ENCODE measurements around the gene DCAF15.

The DCAF15 gene

GRCh38 chr19:13931391-13932148 is 20.7 kb upstream of the DCAF15 start:
- no peak overlapping the region for H3K9ac ChIP-seq (ENCODE audit: low read length in 2 of 2)
- no peak overlapping the region for H3K27ac ChIP-seq (ENCODE audit: low read length)
- H3K4me3 ChIP-seq (ENCODE audit: low read length in 2 of 2) = no peak overlapping the region
- peaks cover 3 to 8% of the 10 kb centered on the region in 2 donors for H3K36me3 ChIP-seq (ENCODE audit: control insufficient read depth in 2 of 2, insufficient read depth in 2 of 2, low read length in 2 of 2)
- no peaks in the 10 kb centered on the region for H3K4me1 ChIP-seq (ENCODE audit: control insufficient read depth, insufficient read depth, low read length)
- no peaks in the 10 kb centered on the region for H3K9me3 ChIP-seq (ENCODE audit: control insufficient read depth in 2 of 2, low read length in 2 of 2)
- peaks cover 10 to 22% of the 10 kb centered on the region in 2 donors for H3K27me3 ChIP-seq (ENCODE audit: control insufficient read depth in 1 of 2, insufficient read depth in 2 of 2, low read length in 2 of 2)

DNA sequence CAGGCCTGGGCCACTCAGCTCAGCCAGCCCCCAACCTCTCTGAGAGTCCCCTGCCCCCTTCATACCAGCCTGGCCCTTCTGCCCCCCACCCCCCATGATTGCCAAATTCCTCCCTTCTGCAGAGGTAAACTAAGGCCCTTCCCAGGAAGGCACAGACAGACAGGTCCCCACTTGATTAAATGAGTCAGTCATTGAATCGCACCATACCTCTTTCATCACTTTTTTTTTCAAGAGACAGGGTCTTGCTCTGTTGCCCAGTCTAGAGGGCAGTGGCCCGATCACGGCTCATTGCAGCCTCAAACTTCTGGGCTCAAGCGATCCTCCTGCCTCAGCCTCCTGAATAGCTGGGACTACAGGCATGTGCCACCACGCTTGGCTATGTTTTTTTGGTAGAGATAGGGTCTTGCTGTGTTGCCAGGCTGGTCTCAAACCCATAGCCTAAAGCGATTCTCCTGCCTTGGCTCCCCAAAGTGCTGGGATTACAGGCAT is 20.1 kb upstream of the DCAF15 start:
- H3K4me3 ChIP-seq (ENCODE audit: low read length in 2 of 2) = no peak overlapping the region
- H3K4me1 ChIP-seq (ENCODE audit: control insufficient read depth, insufficient read depth, low read length) = peaks cover under 1% of the 10 kb centered on the region
- no peak overlapping the region for H3K27ac ChIP-seq (ENCODE audit: low read length)
- H3K9ac ChIP-seq (ENCODE audit: low read length in 2 of 2) = no peak overlapping the region
- H3K36me3 ChIP-seq (ENCODE audit: control insufficient read depth in 2 of 2, insufficient read depth in 2 of 2, low read length in 2 of 2) = peaks cover under 1 to 2% of the 10 kb centered on the region in 2 donors
- H3K27me3 ChIP-seq (ENCODE audit: control insufficient read depth in 1 of 2, insufficient read depth in 2 of 2, low read length in 2 of 2) = peaks cover 10 to 22% of the 10 kb centered on the region in 2 donors
- H3K9me3 ChIP-seq (ENCODE audit: control insufficient read depth in 2 of 2, low read length in 2 of 2) = no peaks in the 10 kb centered on the region

- Histone ChIP-seq H3K4me3 (ENCODE audit: low read length in 2 of 2) (no peak overlapping the region), H3K27ac (ENCODE audit: low read length) (no peak overlapping the region), H3K9ac (ENCODE audit: low read length in 2 of 2) (no peak overlapping the region), H3K27me3 (ENCODE audit: control insufficient read depth in 1 of 2, insufficient read depth in 2 of 2, low read length in 2 of 2) (peaks cover 17 to 25% of the 10 kb centered on the region in 2 donors), H3K9me3 (ENCODE audit: control insufficient read depth in 2 of 2, low read length in 2 of 2) (no peaks in the 10 kb centered on the region), H3K36me3 (ENCODE audit: control insufficient read depth in 2 of 2, insufficient read depth in 2 of 2, low read length in 2 of 2) (peaks cover 0 to 2% of the 10 kb centered on the region in 2 donors), H3K4me1 (ENCODE audit: control insufficient read depth, insufficient read depth, low read length) (peaks cover 3% of the 10 kb centered on the region)
These were observed 19.4 kb upstream of the DCAF15 start for GRCh38 chr19:13932911-13933393.

DNA sequence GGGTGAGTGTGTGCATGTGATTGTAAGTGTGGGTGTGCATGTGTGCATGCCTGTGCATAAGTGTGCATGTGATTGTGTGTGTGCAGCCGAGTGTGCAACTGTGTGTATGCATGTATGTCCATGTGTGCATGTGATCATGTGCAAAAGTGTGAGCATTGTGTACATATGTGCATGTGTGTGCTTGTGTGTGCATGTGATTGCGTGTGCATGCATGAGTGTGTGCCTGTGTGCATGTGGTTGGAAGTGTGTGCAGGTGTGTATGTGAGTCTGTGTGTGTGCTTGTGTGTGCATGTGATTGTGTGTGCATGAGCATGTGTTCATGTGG is 17.6 kb upstream of the DCAF15 start:
- H3K9me3 ChIP-seq (ENCODE audit: control insufficient read depth in 2 of 2, low read length in 2 of 2) = no peaks in the 10 kb centered on the region
- no peak overlapping the region for H3K9ac ChIP-seq (ENCODE audit: low read length in 2 of 2)
- no peak overlapping the region for H3K4me3 ChIP-seq (ENCODE audit: low read length in 2 of 2)
- peaks cover 3% of the 10 kb centered on the region for H3K4me1 ChIP-seq (ENCODE audit: control insufficient read depth, insufficient read depth, low read length)
- no peak overlapping the region for H3K27ac ChIP-seq (ENCODE audit: low read length)
- H3K36me3 ChIP-seq (ENCODE audit: control insufficient read depth in 2 of 2, insufficient read depth in 2 of 2, low read length in 2 of 2) = no peaks in the 10 kb centered on the region
- H3K27me3 ChIP-seq (ENCODE audit: control insufficient read depth in 1 of 2, insufficient read depth in 2 of 2, low read length in 2 of 2) = peaks cover 18 to 28% of the 10 kb centered on the region in 2 donors

DNA sequence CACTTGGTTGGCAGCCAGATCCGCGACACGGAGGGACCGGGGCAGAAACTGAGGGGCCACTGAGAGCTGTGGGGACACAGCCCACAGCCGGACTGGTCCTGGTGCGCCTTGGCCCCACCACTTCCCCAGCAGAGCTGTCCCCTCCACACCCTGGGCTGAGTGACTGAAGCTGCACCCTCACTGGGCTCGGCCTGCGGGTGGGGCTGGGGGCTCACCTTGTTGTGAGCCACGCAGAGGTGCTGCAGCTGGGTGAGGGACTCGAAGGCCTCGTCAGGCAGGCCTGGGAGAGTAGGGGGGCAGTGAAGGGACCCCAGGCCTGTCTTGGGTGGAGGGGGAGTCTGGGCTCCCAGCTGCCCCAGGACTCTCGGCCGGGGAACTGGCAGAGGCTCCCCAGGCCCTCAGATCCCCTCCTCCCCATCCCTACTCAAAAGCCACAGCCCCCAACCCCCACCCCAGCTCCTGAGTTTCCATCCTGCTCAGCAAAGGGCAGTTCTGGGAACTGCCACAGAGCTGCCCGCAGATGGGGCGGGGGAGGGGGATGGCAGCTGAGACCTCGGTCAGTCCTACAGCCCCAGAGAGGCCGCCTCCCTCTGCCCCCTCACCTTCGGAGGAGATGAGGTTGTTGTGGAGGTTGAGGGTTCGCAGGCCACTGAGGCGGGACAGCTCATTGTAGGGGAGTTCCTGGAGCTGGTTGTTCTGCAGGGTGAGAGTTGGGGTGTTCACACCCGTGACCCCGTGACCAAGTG is 16.4 kb upstream of the DCAF15 start:
- no peaks in the 10 kb centered on the region for H3K9me3 ChIP-seq (ENCODE audit: control insufficient read depth in 2 of 2, low read length in 2 of 2)
- H3K4me1 ChIP-seq (ENCODE audit: control insufficient read depth, insufficient read depth, low read length) = peaks cover 3% of the 10 kb centered on the region
- H3K4me3 ChIP-seq (ENCODE audit: low read length in 2 of 2) = no peak overlapping the region
- H3K9ac ChIP-seq (ENCODE audit: low read length in 2 of 2) = no peak overlapping the region
- H3K36me3 ChIP-seq (ENCODE audit: control insufficient read depth in 2 of 2, insufficient read depth in 2 of 2, low read length in 2 of 2) = no peaks in the 10 kb centered on the region
- H3K27me3 ChIP-seq (ENCODE audit: control insufficient read depth in 1 of 2, insufficient read depth in 2 of 2, low read length in 2 of 2) = peaks cover 18 to 28% of the 10 kb centered on the region in 2 donors
- no peak overlapping the region for H3K27ac ChIP-seq (ENCODE audit: low read length)

DNA sequence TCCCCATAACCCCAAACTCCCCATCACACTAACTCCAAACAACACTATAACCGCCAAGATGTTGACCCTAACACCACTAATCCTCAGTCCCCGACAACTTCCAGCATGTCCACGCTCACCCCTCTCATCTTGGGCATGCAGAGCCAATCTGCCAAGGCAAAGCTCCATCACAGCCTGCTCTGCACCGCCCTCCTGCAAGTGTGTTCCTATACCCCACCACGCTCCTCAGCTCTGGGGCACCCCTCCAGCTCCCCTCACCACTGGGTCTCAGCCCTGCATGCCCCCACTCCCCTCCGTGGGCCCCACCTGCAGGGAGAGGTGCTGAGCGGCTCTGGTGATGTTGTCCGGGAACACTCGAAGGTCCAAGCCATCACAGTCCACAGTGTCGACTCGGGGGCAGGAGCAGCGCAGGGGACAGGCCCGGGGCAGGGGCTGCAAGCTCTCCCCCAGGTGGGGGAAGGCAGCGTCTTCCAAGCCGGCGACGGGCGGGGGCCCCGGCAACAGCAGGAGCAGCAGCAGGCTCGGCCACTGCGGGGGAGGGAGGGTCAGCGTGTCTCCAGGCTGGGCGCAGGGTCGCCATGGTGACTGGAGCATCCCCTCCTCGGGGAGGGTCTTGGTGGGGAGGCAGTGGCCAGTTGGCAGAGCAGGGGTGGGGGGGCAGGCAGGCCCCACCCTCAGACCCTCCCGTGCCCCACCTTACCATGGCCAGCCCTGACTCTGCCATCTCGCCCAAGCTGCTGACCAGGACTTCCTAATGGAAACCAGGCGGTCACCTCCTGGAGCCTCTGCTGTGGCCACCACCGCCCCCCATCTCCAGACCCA is 14.6 kb upstream of the DCAF15 start:
- Histone ChIP-seq H3K9ac (ENCODE audit: low read length in 2 of 2) (no peak overlapping the region), H3K36me3 (ENCODE audit: control insufficient read depth in 2 of 2, insufficient read depth in 2 of 2, low read length in 2 of 2) (no peaks in the 10 kb centered on the region), H3K27ac (ENCODE audit: low read length) (no peak overlapping the region), H3K4me1 (ENCODE audit: control insufficient read depth, insufficient read depth, low read length) (peaks cover 3% of the 10 kb centered on the region), H3K9me3 (ENCODE audit: control insufficient read depth in 2 of 2, low read length in 2 of 2) (no peaks in the 10 kb centered on the region), H3K4me3 (ENCODE audit: low read length in 2 of 2) (peak overlapping the region in 1 of 2 donors; percentile 22), H3K27me3 (ENCODE audit: control insufficient read depth in 1 of 2, insufficient read depth in 2 of 2, low read length in 2 of 2) (peaks cover 18 to 28% of the 10 kb centered on the region in 2 donors)

- Histone ChIP-seq H3K27ac (ENCODE audit: low read length) (no peak within 1 kb of the TSS), H3K4me1 (ENCODE audit: control insufficient read depth, insufficient read depth, low read length) (peaks cover 3% of the 10 kb centered on the region), H3K4me3 (ENCODE audit: low read length in 2 of 2) (peak within 1 kb of the TSS in 1 of 2 donors; percentile 22), H3K9me3 (ENCODE audit: control insufficient read depth in 2 of 2, low read length in 2 of 2) (no peaks in the 10 kb centered on the region), H3K9ac (ENCODE audit: low read length in 2 of 2) (no peak within 1 kb of the TSS), H3K36me3 (ENCODE audit: control insufficient read depth in 2 of 2, insufficient read depth in 2 of 2, low read length in 2 of 2) (no peaks in the 10 kb centered on the region), H3K27me3 (ENCODE audit: control insufficient read depth in 1 of 2, insufficient read depth in 2 of 2, low read length in 2 of 2) (peaks cover 18 to 26% of the 10 kb centered on the region in 2 donors)
These were observed 13.8 kb upstream of the DCAF15 start, which contains the start of gene PODNL1 for GRCh38 chr19:13938301-13939064. Gene PODNL1 (minus strand): TSS chr19:13938417. CDS start chr19:13938181, 236 bp downstream.

DNA sequence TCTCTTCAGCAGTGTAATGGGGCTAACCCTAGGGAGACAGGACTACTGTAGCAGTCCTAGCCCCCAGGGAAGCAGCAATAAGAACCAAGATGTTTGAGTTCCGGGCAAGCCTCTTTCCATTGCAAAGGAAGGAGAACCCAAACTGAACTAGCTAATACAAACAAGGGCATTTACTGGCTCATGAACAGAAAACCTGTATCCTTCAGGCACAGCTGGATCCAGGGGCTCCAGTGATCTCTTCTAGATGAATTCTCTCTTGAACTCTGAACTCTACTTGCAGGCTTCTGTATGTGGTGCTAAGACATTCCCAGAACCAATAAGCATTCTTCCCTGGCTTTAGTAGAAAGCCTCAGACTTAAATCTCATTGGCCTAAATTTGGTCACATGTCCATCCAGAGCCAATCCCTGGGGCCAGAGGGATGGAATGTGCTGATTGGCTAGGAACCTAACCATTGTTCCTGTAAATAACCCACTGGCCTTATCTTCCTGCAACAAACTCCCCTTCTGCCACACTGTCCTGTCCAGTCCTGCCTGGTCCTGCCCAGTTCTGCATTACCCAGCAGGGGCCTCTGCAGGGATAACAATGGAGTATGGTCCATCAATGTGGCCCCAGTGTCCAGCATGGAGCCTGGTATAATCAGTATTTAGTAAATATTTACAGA is 10.2 kb upstream of the DCAF15 start:
- Histone ChIP-seq H3K4me3 (ENCODE audit: low read length in 2 of 2) (no peak overlapping the region), H3K27ac (ENCODE audit: low read length) (no peak overlapping the region), H3K4me1 (ENCODE audit: control insufficient read depth, insufficient read depth, low read length) (peaks cover 3% of the 10 kb centered on the region), H3K9me3 (ENCODE audit: control insufficient read depth in 2 of 2, low read length in 2 of 2) (no peaks in the 10 kb centered on the region), H3K9ac (ENCODE audit: low read length in 2 of 2) (no peak overlapping the region), H3K36me3 (ENCODE audit: control insufficient read depth in 2 of 2, insufficient read depth in 2 of 2, low read length in 2 of 2) (no peaks in the 10 kb centered on the region), H3K27me3 (ENCODE audit: control insufficient read depth in 1 of 2, insufficient read depth in 2 of 2, low read length in 2 of 2) (peaks cover 7% of the 10 kb centered on the region in 2 donors)

DNA sequence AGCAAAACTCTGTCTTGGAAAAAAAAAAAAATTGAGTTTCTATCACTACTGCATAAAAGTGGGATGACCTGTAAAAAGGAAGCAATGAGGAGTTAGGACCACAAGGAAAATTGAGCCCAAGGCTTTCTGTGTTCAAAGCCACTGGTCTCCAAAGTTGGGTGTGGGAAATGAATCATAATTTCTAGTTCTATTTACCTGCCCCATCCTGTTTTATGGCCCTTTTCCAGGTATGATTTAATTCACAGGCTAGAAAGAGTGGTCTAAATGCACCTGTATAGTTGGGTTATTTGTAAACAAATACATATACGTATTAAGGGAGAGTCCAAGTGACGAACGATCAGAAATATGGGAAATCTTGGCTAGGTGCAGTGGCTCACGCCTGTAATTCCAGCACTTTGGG is 5.9 kb upstream of the DCAF15 start:
- no peak overlapping the region for H3K9ac ChIP-seq (ENCODE audit: low read length in 2 of 2)
- H3K4me1 ChIP-seq (ENCODE audit: control insufficient read depth, insufficient read depth, low read length) = no peaks in the 10 kb centered on the region
- no peak overlapping the region for H3K4me3 ChIP-seq (ENCODE audit: low read length in 2 of 2)
- H3K27me3 ChIP-seq (ENCODE audit: control insufficient read depth in 1 of 2, insufficient read depth in 2 of 2, low read length in 2 of 2) = no peaks in the 10 kb centered on the region
- H3K9me3 ChIP-seq (ENCODE audit: control insufficient read depth in 2 of 2, low read length in 2 of 2) = no peaks in the 10 kb centered on the region
- no peaks in the 10 kb centered on the region for H3K36me3 ChIP-seq (ENCODE audit: control insufficient read depth in 2 of 2, insufficient read depth in 2 of 2, low read length in 2 of 2)
- no peak overlapping the region for H3K27ac ChIP-seq (ENCODE audit: low read length)

Measured in stomach smooth muscle (tissue), 2 donors.